Measurements from ENCODE around the gene SBF2.

The SBF2 gene

GRCh38 chr11:10322830-10323792, 29.1 kb upstream of the SBF2 start:
- Histone ChIP-seq H3K79me2 (ENCODE audit: low read length) (no peaks in the 10 kb centered on the region), H3K9ac (ENCODE audit: low read length) (peak overlapping the region; percentile 43), H3K9me3 (replicated peaks; ENCODE audit: insufficient read depth, low read length) (no peaks in the 10 kb centered on the region), H3F3A (ENCODE audit: insufficient read depth, low read length) (peaks cover 14% of the 10 kb centered on the region; the same call in 1 of the 2 replicates), H4K20me1 (ENCODE audit: insufficient read depth, low read length) (no peaks in the 10 kb centered on the region), H3K27ac (ENCODE audit: low read length) (peak overlapping the region; percentile 60), H3K4me2 (ENCODE audit: low read depth, low read length) (peak overlapping the region; percentile 61), H3K4me3 (ENCODE audit: low read length) (peak overlapping the region; percentile 36), H3K4me1 (ENCODE audit: low read length) (peaks cover 36% of the 10 kb centered on the region), H2AFZ (ENCODE audit: low read length) (peak overlapping the region; percentile 46), H3K27me3 (replicated peaks; ENCODE audit: insufficient read depth, low read length) (no peaks in the 10 kb centered on the region), H3K36me3 (replicated peaks; ENCODE audit: insufficient read depth, low read length) (no peaks in the 10 kb centered on the region), H3K9me2 (replicated peaks; ENCODE audit: insufficient read depth, low read length) (no peaks in the 10 kb centered on the region)
- DNase-seq, result peak; percentile 71
- TF ChIP-seq CTCF (IDR thresholded peaks at IDR 0.05; ENCODE audit: low read length) (peak; percentile 59), EZH2phosphoT487 (IDR thresholded peaks at IDR 0.05; ENCODE audit: low read length) (no peak)

GRCh38 chr11:10322401-10322800, 28.4 kb upstream of the SBF2 start:
- peaks cover 43% of the 10 kb centered on the region for H3K4me1 ChIP-seq (ENCODE audit: low read length)
- peak overlapping the region; percentile 61 for H3K4me2 ChIP-seq (ENCODE audit: low read depth, low read length)
- H4K20me1 ChIP-seq (ENCODE audit: insufficient read depth, low read length), result no peaks in the 10 kb centered on the region
- TF ChIP-seq EZH2phosphoT487 (IDR thresholded peaks at IDR 0.05; ENCODE audit: low read length) (no peak), CTCF (IDR thresholded peaks at IDR 0.05; ENCODE audit: low read length) (no peak), EZH2 (optimal IDR thresholded peaks at IDR 0.05; ENCODE audit: low read depth, low read length) (no peak)
- H2AFZ ChIP-seq (ENCODE audit: low read length), result peak overlapping the region; percentile 46
- H3F3A ChIP-seq (ENCODE audit: insufficient read depth, low read length), result peaks cover 21% of the 10 kb centered on the region
- H3K9me3 ChIP-seq (replicated peaks; ENCODE audit: insufficient read depth, low read length), result no peaks in the 10 kb centered on the region
- H3K79me2 ChIP-seq (ENCODE audit: low read length), result no peaks in the 10 kb centered on the region
- peak overlapping the region; percentile 36; the same call in 1 of the 2 replicates for H3K4me3 ChIP-seq (ENCODE audit: low read length)
- peak overlapping the region; percentile 43 for H3K9ac ChIP-seq (ENCODE audit: low read length)
- peak overlapping the region; percentile 60 for H3K27ac ChIP-seq (ENCODE audit: low read length)
- no peaks in the 10 kb centered on the region for H3K36me3 ChIP-seq (replicated peaks; ENCODE audit: insufficient read depth, low read length)
- no peak for DNase-seq
- H3K27me3 ChIP-seq (replicated peaks; ENCODE audit: insufficient read depth, low read length), result no peaks in the 10 kb centered on the region
- H3K9me2 ChIP-seq (replicated peaks; ENCODE audit: insufficient read depth, low read length), result no peaks in the 10 kb centered on the region

GRCh38 chr11:10320736-10321465, 26.9 kb upstream of the SBF2 start:
- H3K9ac ChIP-seq (ENCODE audit: low read length), result no peak overlapping the region
- no peaks in the 10 kb centered on the region for H3K36me3 ChIP-seq (replicated peaks; ENCODE audit: insufficient read depth, low read length)
- no peak for TF ChIP-seq EZH2phosphoT487 (IDR thresholded peaks at IDR 0.05; ENCODE audit: low read length)
- no peak for TF ChIP-seq CTCF (IDR thresholded peaks at IDR 0.05; ENCODE audit: low read length)
- no peak for TF ChIP-seq EZH2 (optimal IDR thresholded peaks at IDR 0.05; ENCODE audit: low read depth, low read length)
- H2AFZ ChIP-seq (ENCODE audit: low read length), result no peak overlapping the region
- no peak for DNase-seq
- peaks cover 36% of the 10 kb centered on the region for H3F3A ChIP-seq (ENCODE audit: insufficient read depth, low read length)
- no peaks in the 10 kb centered on the region for H4K20me1 ChIP-seq (ENCODE audit: insufficient read depth, low read length)
- H3K9me3 ChIP-seq (replicated peaks; ENCODE audit: insufficient read depth, low read length), result no peaks in the 10 kb centered on the region
- H3K4me1 ChIP-seq (ENCODE audit: low read length), result peaks cover 57% of the 10 kb centered on the region
- no peak overlapping the region for H3K27ac ChIP-seq (ENCODE audit: low read length)
- no peaks in the 10 kb centered on the region for H3K79me2 ChIP-seq (ENCODE audit: low read length)
- no peak overlapping the region for H3K4me3 ChIP-seq (ENCODE audit: low read length)
- no peaks in the 10 kb centered on the region for H3K27me3 ChIP-seq (replicated peaks; ENCODE audit: insufficient read depth, low read length)
- H3K9me2 ChIP-seq (replicated peaks; ENCODE audit: insufficient read depth, low read length), result no peaks in the 10 kb centered on the region
- H3K4me2 ChIP-seq (ENCODE audit: low read depth, low read length), result no peak overlapping the region
